ENCODE measurements around the gene SMIM31. TPM values are rescaled to one million over a fixed set of nuclear protein-coding genes. Genes with fewer than 3 reads are reported as not detected.

The SMIM31 gene
- not detected in 2 replicates for total RNA-seq

DNA sequence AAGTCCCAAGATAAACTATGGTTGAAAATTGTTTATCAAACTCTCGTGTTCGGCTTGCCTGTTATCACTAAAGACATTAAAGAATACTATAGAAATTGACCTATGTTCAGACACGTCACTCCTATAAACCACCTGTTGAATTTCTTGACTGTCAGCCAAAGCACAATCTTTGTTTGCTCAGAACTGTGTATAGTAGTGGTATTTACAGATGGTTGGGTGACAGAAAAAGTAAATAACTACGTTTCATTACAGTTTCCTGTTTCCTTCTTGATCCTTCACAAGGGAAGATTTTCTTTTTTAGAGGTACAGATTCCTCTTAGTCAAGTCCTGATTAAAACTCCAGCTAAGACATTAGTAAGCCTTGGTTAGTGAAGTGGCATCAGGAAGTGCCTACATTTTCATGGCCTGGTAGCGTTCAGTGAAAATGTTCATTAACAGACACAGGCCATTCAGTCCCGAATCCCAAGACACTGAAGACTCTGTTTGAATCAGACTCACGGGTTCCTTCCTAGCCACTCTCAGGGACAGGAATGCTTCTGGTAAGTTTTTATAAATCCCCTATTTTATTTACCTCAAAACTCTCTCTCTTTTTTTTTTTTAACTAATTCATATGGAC is at the start of gene SMIM31:
TSS of gene SMIM31 (plus strand) at position 259 of the 616 bp plus-strand sequence. CDS start 16,313 bp downstream, outside the sequence.

Other genes with a start within 250 kb of the SMIM31 start
- gene APELA, start 123.0 kb downstream of the SMIM31 start, total RNA-seq = not detected in 2 replicates
- 2.1 and 2.6 TPM in 2 replicates for gene TRIM61, start 223.5 kb downstream of the SMIM31 start, total RNA-seq

Data from smooth muscle cell of bladder (primary cell).